NCI-H1417 (cell line): ENCODE results near the gene CFAP45.
A peak's percentile ranks its signal among the peaks of the same experiment; 100 is the strongest.

Source experiments
- DNase-seq, 3 experiments: peaks; one replicate each; lab custom pipeline; 2025; lab: John Stamatoyannopoulos, UW

CFAP45 gene

DNA sequence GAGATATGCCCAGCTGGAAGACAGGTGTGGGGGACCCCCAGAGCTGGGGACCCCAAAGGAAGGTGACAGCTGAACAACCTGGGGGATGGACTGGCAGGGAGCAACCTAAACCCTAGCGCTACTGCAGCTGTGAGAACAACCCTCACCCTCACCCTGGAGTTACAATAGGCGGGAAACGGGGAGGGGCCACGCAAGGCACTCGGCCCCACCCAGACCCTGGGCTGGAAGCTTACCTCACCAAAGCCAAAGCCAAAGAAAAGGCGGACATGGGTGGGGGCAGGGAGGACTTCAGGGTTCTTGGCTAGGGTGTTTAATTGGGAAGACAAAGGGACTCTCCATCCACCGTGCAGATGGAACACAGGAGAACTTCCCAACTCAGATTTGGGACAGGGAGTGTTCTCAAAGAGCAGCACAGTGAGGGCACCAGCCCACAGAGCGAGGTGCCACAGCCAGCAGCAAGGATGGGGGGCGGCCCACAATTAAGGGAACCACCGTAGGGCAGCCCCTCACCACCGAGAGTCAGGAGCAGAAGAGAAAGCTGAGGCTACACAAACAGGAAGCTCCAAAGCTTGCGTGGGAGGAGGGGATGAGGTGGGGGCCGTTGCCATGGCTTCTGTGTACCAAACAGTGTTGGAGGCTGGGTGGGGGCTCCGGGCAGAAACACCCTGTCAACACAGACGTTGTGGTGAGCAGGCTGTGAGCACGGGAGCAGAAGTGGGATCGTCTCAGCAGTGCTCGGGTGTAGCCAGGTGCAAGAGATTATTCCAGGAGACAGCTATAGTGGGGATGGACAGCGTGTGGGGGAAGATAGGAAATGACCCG lies 23.4 kb upstream of the CFAP45 start:
- DNase-seq = peak; percentile 45 to 94 (median 90)

DNA sequence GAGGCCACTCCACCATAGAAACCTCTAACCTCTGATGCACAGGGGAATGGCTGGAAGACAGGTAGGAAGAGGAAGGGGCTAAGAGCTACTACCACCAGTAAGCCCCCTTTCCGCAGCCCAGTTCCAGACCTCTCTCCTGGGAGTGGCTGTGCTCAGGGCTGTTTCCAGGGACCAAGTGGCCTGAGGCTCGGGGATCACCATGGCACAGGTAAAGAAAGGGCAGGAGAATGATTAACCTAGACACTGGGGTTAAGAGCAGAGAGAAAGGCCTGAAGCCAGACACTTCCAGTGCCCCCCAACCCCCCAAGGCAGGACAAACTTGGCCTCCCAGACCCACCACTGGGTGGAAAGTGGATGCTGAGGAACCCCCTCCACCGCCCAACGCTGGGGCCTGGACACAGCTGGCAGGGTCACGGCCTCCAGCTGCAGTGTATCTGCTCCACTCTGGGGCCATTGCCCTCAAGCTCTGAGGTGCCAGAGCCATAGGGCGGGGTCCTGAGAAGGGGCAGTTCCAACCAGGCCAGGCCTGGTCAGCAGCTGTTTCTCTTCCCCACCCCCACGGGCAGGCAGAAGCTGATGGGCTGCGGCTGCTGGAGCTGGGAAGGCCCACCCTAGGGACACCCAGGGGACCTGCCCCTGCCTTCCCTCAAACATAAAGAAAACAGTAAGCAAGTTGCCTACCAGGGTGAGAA lies 22.7 kb upstream of the CFAP45 start:
- DNase-seq = peak in 1 of 3 experiments; percentile 74

DNA sequence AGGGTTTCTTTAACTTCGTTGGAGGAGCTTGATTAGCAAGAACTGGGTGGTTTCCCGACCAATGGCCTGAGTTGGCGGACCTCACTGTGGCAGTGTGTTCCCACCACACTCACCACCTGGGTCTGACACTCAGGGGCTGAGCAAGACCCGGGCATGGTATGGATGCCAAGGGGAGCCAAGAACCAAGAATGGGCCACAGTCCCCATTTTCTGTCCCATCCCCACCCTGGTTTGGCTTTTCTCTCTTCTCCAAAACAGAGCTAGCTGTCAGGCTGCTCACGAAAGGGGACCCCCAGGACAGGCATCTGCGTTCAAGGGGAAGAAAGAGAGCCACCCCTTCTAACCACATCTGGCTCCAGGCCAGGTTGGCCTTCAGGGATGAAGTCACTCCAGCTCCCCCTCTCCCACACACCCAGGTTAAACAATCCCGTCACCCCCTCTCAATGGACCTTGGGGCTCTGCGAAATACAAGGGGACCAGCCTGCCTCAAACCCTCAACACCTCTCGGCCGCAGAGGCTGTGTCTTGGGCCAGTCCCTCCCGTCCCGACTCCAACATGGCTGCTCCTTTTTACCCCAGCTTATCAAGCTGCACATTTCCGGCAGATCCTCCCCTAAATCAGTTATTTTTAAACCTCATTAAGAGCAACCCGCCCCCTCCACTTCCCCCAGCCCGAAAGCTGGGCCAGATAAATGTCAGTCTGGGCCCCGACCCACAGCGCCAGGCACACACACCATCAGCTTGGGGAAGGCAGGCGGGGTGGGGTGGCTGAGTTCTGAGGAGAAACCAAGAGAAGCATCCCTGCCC lies 21.9 kb upstream of the CFAP45 start:
- DNase-seq = no peak

DNA sequence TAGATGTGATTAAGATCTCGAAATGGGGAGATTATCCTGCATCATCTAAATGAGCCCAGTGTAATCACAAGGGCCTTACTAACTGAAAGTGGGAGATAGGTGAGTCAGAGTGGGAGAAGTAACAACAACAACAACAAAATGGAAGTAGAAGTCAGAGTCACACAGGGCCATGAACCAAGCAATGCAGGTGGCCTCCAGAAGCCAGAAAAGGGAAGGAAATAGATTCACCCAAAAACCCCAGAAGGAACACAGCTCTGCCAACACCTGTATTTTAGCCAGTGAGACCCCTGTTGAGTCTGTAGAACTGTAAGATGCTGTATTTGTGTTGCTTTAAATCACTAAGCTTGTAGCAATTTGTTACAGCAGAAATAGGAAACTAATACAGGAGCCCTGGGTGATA lies 21.3 kb upstream of the CFAP45 start:
- DNase-seq = no peak

DNA sequence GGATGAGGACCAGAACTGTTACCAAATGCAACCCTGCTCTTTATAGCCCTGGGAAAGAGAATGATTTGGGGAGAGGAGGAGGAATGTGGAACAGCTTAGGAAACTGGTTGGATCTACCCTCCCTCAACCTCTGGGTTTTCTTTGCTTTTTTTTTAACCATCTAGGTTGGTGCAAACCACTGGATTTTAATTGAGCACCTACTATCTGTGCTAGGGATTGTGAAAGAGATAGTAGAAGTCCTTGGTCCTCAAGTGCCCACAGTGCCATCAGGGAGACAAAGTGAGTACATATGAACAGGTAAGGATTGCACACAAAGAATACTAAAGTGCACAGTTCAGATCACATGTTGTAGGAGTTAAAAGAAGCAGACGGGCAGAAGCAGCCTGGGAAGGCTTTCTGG lies 20.7 kb upstream of the CFAP45 start:
- DNase-seq = no peak

DNA sequence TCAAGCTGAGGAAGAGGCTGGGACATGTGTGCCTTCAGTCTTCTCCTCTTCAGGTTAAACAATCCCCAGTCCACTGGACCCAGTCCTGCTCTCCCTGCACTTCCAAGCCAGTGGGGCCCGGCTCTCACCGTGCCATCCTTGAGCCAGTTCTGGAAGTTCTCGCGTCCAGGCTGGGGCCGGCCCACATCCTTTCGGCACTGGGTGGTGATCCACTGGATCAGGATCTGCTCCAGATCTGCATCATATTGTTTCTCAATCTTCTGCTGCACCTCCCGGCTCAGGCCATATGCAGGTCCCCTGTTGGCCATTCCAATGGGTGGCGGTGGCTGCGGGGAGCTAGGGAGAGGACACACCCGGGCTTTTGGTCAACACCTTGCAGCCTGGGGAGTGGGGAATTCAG lies 20.2 kb upstream of the CFAP45 start:
- no peak for DNase-seq

DNA sequence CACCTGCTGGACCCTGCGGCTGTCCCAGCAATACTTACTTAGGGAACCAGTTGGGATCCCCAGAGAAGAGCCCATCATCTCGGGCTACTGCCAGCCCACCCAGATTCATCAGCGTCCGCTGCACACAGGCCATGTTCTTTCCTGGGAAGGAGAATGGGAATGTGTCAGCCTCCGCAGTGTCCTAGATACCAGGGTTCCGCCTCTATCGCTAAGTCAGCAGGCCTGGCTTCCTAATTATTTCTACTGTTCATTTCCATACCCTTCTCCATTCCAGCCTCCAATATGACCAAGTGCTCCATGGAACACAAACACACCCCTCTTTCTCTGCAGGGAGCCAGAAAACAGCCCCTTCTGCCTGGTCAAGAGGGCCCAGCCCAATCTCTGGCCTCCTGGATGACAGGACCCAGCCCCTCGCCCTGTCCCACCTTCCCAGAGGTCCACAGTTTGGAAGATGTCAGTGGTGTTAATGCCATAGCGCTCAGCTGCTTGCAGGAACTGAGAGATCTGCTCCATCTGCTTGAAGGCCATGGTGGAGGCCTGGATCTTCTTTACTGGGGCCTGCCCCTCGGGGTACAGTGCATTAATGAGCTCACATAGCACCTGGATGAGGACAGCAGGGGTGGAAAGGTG lies 19.4 kb upstream of the CFAP45 start:
- no peak for DNase-seq

DNA sequence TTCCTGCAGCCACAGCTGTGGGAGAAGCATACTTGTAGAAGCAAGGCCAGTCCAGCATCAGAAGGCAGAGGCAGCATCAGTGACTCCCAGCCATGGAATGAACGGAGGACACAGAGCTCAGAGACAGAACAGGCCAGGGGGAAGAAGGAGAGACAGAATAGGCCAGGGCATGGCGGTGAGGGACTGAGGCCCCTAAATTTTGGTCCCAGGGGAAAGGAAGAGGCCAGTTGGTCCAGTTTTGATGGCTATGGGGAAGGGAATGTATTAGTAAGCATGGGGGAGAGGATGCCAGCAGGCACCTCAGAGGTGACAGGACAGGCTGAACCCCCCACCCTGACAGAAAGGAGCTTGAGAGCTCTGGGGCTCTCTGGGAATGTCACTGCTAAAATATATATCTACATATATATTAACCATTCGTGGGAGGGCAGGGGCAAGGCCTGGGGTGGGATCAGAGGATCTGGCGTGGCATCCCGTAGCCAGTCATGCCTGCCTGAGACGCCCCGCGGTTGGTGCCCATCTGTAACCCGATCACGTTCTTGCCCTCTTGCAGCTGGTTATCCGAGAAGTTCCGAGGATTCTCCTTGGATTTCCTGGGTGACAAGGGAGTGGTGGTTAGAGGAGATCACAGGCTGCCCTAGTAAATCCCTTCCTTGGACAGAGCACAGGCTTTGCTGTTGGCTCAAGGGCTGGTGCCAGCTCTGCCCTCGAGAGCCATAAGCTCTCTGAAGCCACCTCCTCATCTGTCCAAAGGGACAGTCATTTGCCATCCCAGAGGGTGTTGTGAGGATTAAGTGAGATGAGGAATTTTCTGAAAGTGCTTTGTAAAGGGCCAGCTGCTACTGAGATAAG lies 18.6 kb upstream of the CFAP45 start:
- peak in 1 of 3 experiments; percentile 17 for DNase-seq

DNA sequence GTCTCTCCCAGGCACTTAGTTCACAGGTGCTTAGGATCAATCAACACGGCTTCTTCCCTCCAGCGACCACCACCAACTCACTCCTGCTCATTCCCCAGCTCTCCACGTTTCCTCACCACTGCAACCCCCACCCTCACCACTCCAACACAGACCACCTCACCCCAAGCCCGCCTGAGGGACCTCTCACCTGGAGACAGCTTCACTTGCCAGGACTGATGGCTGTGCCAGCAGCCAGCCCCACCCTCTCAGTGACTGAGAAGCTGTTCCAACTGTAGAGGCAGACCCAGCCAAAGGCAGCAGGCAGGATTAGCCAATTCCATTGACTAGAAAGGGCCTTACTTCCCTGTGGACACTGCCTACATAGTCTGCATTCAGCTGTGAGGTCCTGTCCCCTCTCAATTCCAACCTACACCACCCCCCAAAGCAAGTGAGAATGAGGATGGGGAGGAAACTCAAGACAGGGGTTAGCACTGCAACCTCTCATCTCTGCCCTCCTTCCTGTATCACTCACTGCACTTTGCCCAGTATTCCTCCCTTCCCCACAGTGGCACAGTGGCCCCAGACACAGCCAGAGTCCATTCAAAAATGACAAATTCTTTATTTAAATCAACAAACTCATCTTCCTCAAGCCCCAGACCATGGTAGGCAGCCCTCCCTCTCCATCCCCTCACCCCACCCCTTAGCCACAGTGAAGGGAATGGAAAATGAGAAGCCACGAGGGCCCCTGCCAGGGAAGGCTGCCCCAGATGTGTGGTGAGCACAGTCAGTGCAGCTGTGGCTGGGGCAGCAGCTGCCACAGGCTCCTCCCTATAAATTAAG lies 17.8 kb upstream of the CFAP45 start:
- no peak for DNase-seq

DNA sequence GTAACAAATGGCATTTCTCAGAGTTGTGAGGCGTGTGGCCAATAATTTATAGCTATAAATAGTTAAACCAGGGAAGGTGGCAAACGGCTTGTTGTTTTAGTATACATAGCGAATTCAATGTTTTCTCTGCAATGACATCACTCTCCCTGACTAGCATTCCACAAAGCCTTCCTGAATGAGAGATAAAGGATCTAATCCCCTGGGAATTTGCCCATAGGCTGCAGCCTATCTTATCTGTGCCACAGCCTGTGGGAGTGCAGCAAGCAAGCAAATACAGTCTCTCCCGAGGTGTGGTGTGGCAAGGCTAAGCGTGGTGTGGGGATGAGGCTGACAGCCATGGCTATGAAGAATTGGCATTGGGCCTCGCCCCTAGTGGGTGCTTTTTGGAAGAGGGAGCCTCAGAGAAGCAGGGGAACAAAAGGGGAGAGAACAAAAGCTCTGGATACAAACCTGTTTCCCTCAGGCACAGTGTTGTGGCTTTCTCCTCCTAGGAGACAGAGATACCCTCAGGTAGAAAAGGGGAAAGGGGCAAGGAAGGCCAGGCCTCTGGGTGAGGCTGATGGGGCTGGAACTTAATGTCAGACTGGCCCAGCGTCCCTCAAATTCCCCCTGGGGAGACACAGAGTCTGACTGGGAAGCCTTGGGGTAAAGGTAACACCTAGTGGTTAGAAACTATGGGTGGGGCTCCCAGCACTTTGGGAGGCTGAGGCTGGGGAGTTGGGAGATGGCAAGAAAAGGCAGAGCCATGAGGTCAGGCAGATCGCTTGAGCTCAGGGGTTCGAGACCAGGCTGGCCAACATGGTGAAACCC lies 16.5 kb upstream of the CFAP45 start:
- peak in 2 of 3 experiments; percentile 22 to 61 for DNase-seq

DNA sequence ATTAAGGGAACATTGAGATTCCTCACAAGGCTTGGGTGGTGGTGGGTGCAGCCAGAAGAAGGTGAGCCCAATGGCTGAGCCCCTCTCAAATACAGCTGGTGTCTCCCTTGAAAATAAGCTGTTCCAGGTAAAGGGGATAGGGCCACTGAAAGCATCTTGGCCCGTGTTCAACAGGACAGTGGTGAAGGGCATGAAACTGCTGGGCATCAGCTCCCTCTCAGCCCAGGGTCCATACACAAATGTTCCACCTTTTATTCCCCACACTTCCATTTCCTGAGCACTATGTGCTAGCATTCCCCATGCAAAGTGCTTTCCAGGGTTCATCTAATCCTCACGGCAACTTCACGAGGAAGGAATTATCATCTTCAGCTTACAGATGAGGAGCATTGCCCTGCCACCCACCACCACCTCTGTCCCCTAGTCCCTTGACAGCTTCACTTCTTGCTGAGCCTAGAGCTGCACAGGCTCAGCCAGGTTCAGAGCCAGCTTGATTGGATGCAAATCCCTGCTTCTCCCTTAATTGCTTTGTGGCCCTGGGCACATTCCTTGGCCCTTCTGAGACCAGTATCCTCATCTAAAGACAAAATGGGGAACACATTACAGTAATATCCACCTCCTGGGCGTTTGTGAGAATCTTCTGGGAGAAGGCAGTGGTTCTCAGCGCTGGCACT lies 15.7 kb upstream of the CFAP45 start:
- DNase-seq = no peak

DNA sequence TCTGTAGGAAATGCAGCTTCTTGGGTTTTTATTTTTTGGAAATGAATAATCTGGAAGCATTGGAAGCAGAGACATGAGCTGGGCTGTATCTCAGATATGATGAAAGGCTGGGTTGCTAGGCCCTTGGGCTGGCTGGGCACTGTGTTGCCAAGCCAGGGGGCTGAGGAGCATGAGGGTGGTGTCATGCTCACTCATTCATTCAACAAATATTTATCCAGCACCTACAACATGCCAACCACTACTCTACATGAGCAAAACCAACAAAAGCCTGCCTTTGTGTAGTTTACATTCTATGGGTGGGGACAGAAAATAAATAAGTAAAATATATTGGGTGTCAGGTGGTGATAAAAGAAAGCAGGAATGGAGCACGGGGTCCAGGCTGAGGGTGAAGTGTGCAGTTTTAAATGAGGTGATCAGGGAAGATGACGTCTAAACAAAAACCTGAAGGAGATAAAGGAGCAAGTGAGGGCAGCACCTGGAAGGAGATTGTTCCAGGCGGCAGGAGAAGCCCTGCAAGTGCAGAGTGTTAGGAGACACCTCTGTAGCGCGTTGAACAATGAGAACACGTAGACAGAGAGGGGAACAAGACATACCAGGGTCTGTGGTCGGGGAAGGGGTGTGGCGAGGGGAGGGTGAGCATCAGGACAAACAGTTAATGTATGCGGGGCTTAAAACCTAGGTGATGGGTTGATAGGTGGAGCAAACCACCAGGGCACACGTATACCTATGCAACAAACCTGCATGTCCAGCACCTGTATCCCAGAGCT lies 14.5 kb upstream of the CFAP45 start:
- DNase-seq = peak in 1 of 3 experiments; percentile 19

DNA sequence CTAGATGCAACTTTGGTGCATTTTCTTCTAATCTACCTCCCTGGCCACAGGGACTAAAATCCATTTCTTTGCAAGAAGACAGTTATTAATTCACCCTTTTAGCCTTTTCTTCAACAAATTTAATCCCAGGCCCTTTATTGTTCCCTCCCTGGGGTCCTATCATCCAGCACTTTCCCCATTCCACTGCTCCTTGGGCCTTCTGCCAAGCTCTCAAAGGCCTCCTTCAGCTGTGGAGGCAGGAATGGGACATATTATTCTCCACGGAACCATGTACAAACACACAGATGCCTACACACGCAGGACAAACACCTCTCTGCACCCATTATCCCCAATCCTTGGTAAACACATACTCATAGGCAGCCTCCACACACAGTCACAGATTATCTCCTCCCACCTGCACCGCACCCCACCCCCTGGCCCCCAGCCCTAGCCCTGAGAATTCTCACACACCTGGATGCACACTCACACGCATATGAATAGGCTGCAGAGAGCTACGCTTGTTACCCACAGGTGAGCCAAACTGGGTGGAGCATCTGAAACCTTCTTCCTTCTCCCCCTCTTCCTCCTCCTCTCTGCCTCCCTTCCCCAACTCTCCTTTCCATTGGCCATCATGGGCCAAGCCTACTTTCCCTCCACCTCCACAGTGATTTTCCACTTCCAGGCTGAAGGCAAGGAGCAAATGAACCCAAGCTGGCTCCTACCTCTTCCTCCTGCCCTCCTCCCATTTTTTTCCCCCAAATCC lies 13.7 kb upstream of the CFAP45 start:
- peak in 1 of 3 experiments; percentile 19 for DNase-seq

DNA sequence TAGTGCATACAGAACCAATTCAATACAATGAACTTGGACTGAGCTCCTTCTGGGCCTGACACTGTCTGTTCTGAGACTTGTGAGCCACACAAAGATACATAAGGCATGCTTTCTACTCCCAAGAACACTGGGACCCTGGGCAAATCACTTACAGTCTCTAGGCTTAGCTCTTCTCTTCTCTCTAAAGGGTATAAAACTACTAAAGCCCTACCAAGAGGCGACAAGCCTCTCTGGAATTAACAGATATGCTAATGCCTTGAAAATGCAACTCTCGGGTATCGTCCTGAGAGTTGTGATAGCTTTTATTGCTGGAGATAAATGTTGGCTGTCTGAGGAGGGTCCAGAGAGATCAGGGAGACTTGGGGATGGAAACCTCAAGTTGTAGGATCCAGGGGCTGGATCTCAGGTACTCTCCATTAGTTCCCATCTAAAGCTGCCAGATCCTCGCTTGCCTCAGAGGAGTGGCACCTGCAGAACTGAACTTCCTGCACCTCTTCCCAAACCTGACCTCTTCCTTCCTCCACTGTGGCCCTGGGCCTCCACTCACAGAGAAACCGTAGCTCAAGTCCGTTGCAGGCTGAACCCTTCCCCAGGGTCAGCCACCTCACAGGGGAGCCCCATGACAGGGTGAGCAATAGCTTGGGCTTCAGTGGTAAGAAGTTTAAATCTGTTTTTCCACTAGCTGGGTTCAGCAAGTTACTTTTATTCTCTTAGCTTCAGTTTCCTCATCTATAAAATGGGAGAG lies 11.5 kb upstream of the CFAP45 start:
- no peak for DNase-seq

DNA sequence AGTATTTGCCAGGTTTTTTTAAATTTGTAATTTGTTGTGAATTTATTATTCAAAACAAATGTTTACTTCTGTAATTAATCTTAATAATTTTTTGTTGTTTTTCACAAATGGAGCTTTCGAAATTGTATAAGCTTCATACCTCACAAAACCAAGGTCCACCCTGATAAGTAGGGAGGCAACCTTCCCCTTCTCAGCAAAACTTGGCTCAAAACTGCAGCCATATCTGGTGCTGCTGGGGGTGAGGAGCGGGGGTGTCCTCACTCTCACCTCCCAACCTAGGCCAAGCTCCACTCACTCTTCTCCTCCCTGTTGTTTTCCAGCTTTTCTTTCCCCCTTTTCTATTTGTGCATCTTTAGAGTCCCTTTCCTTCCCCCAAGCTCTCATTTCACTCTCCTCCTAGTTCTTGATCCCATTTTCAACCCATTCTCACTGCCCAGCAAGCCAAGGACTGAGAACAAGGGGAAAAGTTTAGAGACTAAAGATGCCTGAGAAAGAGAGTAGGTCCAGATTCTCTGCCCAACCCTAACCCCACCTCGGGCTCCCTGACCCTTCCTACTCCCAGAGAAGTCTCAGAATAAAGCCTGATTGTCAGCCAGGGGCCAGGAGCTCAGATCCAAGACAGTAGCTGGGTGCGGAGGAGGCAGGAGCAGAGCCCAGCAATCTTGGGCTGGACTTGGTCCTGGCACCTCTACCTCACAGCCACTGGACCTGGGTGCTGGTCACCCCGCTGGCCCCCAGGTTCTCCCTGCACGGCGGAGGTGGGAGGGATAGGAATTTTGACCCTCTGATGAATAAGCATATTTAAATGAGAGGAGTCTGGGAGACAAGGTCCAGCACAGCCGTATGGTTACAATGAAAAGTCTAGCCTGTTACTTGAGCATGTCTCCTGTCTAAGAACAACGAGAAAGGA lies 8.3 kb upstream of the CFAP45 start:
- no peak for DNase-seq

DNA sequence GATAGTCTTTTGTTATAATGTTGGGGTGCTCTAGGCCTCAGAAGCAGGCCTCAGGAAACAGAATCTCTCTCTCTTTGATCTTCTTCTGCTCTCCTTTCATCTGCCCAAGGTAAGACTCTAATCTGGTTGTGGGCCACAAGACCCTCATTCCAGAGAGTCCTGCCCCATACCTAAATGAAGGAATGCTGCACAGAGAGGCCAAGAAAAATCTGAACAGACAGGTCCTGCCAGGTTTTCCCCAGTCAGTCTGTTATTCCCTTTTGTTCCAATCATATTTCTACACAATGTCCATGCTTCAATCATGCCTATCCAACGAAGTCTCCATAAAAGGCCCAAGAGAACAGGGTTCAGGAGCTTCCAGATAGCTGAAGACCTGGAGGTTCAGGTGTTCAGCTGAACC lies 7.0 kb upstream of the CFAP45 start:
- no peak for DNase-seq
